NCI-H2029 treated with DMSO at 0.1 percent for 48 hours (cell line): ENCODE data around the gene EDARADD.
"Not testable (repeated sequence)": the region's sequence is repeated elsewhere in the genome, so short reads cannot be mapped to it uniquely, and the experiment has no call there.

Experiments
- DNase-seq: peaks from one replicate; lab custom pipeline; 2025; lab: John Stamatoyannopoulos, UW

EDARADD gene

DNA sequence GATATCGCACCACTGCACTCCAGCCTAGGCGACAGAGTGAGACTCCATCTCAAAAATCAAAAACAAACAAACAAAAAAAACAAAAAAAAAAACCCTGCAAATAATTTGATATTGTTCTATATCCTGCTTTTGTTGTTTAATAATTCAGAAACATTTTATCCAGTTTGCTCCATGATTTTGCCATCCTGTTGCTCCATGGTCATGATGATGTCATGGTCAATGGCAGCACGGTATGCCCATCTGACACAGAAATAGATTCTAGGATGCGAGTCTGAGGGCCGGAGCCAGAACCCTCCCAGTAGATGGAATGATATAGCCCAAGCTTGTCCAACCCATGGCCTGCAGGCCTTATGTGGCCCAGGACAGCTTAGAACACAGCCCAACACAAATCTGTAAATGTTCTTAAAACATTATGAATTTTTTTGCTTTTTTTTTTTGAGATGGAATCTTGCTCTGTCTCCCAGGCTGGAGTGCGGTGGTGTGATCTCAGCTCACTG lies 39.8 kb downstream of the EDARADD start:
- DNase-seq: no peak

DNA sequence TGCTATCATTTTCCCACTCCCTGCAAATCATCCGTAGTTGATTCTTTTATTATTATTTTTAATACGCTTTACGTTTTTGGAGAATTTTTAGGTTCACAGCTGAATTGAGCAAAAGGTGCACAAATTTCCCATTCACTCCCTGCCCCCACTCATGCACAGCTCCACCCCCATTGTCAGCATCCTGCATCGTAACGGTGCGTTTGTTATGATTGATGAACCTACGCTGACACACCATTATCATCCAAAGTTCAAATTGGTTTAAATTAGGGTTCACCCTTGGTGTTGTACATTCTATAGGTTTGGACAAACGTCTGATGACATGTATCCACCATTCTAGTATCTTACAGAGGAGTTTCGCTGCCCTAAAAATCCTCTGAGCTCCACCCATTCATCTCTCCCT lies 44.5 kb downstream of the EDARADD start:
- DNase-seq: no peak

DNA sequence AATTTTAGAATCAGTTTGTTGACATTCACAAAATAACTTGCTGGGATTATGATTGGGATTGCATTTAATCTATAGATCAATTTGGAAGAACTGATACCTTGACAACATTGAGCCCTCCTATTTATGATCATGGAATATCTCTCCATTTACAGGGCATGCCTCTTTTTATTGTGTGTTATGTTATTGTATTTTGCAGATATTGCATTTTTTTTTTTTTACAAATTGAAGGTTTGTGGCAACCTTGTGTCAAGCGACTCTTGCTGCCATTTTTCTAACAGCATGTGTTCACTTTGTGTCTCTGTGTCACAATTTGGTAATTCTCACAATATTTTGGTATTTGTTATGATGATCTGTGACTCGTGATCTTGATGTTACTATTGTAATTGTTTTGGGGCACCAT lies 46.3 kb downstream of the EDARADD start:
- DNase-seq: no peak

DNA sequence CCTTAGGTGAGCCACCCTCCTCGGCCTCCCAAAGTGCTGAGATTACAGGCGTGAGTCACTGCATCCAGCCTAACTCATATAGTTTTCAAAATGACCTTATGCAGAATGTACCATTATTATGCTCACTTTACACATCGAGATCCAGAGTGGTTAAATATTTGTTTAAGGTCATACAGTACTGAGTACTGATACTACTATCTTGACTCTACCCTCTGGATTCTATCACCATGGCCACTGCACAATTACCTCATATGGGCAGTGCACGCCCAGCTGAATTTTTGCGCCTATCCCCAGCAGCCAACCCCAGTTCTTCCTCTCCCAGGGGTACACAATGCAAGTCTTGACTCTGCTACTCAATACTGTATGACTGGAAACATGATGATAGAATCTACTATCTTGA lies 56.7 kb downstream of the EDARADD start:
- DNase-seq: no peak

DNA sequence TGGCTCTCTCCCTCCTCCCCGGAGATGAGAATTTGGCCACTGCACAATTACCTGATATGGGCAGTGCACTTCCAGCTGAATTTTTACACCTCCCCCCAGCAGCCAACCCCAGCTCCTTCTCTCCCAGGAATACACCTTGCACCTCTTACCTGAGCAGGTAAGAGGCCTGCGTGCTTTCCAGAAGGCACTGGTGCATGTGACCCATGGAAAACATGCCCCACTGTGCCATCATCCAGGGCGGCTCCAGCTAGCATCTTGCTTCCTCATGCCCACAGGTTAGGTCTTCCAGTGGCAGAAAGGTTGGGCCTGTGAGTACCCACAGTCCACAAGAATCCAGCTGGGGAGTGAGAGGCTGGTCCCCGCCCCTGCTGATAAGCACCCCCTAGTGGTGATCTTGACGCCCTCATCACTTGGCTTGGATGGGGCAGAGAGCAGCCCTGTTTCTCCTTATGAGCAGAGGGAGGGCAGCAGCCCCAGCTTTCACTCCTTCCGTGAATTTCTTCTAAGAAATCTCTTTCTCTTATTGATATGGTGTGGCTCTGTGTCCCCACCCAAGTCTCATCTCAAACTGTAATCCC lies 57.8 kb downstream of the EDARADD start:
- DNase-seq: no peak

DNA sequence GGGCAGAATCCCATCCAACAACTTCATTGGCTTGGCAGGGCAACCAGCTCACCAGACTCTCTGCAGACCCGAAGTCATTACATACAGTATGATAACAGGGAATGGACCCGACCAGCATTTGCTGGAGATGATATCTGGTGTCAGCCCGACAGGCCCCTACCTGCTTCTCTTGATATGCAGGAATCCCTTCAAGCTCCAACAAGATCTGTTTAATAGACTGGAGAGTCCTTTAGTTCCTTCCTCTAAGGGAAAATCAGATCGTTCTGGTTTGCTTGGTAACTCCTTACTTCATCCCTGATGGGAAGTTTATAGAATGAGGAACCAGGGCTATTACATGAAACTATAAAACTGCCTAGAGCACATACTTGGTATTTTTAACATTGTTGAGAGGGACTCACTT lies 61.2 kb downstream of the EDARADD start:
- DNase-seq: no peak

DNA sequence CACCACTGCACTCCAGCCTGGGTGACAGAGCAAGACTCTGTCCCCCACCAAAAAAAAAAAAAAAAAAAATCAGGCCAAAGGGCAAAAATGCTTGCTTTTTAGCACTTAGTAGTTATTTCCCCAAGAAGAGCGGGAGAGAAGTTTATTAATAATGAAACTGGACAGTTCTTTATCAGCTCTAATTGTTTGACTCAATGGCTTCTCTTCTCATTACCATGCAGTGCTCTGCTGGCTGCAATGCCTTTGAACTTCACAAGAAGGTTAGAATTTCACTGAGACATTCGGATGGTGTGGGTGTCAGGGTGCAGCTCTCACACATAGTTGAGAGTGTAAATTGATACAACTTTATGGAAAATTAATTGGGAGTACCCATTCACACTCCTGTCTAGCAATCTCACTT lies 63.7 kb downstream of the EDARADD start:
- no peak for DNase-seq

DNA sequence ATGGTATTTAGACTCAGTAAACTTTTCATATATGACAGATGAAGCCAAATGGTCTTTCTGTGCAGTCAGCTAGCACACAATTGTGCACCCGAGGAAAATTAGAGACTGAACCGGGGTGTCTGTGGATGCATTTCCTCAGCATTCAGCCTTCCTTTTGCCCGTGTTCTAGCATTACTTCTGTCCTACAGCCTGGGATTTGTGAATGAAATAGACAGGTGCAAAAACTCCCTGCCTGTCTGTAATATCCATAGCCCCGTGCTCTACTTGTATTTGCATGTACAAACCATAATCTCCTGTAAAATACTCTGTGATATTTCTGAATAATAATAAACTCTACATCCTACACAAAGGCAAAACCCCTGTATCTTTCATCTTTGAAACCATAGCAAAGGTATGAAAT lies 64.9 kb downstream of the EDARADD start:
- no peak for DNase-seq

DNA sequence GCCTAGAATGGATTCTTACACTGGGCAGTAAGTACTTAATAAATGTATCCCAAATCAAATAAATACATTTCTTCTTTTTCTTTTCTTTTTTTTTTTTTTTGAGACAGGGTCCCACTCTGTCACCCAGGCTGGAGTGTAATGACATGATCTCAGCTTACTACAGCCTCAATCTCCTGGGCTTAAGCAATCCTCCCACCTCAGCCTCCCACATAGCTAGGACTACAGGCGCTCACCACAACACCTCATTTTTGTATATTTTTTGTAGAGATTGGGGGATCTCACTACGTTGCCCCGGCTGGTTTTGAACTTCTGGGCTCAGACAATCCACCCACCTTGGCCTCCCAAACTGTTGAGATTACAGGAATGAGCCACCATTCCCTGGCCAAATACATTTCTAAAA lies 66.0 kb downstream of the EDARADD start:
- DNase-seq: no peak

DNA sequence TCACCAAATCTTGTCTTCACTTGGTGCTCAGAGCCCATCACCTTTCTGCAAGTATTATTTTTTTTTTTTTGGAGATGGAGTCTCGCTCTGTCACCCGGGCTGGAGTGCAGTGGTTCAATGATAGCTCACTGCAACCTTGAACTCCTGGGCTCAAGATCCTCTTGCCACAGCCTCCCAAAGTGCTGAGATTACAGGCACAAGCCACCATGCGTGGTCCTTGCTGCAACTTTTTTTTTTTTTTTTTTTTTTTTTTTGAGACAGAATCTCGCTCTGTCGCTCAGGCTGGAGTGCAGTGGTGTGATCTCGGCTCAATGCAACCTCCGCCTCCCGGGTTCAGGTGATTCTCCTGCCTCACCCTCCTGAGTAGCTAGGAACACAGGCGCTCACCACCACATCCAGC lies 70.1 kb downstream of the EDARADD start:
- DNase-seq: not testable (repeated sequence)

DNA sequence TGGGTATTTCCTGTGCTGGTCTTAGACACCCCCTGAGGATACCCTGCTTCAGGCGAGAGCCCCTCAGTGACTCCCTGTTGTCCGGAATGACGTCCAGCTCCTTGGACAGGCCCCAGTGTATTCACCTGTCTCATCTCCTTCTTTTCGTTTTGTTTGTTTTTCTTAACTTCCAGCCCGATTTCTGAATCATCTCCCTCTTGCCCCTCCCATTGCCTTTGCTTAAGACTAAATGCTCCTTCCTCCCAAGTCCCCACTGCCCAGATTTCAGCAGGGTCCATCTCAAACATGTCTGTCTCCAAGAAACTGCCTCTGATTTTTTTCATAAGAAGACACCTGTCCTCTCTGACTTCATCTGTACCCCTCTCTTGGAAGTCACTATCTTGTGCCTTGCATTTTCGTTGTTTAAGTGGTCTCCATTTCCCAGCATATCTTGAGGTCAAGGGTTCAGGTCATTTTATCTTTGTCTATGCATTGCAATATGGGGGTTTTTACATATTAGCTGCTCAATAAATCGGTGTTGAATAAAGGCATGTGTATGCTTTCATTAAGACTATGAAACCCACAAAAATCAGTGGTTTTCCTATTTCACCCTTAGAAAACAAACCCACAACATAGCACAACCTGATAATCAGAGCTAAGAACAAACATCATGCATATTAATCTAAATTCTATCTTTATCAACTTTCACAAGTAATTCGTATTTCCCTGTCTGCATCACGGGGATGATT lies 71.3 kb downstream of the EDARADD start:
- no peak for DNase-seq

DNA sequence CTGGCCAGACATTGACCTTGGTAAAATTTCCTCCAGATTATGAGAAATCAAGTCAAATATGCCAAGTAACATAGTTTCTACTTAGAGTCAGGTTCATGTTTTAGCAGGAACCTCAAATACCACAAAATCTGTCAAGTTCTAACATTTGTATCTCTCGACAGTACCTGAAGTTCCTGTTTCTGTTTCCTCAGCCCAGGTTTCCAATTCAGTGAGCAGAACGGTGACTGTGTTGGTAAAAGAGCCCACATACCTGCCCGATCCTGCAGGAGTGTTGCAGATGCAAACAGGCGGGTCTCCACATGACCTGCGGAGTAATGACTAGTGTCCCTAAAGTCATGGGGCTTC lies 71.8 kb downstream of the EDARADD start:
- no peak for DNase-seq

DNA sequence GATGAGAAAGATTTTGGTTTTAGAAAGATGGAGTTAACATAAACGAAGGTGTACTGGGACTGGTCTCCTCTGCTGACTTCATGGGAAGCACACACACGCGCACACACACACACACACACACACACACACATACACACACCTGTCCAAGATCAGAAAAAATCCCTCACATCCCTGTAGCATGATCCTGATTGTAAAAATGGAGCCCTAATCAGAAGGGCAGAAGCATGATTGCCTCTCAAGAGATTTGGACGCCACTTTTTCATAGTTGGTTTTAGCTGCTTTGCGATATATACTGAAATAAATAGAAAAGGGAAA lies 73.2 kb downstream of the EDARADD start:
- DNase-seq: no peak

DNA sequence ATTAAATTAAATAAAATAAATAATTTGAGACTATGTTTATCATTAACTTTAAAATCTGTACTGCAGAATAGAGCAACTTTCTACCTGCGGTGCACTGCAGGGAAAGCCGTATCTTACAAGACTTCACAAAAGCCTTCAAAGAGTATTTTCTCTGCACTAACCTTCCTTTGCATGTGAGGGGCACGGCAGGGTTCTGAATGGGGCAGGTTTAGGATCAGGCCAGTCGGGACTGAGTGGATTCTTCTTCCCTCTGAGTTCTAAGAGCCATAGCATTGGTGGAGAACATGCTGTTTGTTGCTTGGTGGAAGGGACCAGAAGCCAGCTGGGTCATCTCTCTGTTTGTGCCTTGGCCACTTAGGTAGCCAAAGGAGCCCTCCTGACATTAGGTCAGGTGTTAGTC lies 74.5 kb downstream of the EDARADD start:
- DNase-seq: no peak

DNA sequence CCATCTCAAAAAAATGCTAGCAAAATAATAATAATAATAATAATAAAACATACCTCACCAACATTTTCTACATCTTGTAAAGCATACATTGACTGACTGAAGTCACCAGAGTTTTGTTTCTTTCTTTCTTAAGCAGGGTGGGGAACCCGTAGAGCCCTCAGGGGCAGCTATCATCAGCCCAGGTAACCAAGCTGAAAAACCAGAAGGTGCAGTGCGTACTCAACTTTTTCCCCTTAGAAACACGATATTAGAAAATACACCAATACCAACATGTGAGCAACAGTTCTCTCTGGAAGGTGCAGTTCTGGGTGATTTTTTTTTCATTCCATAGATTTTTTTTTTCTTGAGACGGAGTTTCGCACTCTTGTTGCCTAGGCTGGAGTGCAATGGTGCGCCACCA lies 75.4 kb downstream of the EDARADD start:
- no peak for DNase-seq

DNA sequence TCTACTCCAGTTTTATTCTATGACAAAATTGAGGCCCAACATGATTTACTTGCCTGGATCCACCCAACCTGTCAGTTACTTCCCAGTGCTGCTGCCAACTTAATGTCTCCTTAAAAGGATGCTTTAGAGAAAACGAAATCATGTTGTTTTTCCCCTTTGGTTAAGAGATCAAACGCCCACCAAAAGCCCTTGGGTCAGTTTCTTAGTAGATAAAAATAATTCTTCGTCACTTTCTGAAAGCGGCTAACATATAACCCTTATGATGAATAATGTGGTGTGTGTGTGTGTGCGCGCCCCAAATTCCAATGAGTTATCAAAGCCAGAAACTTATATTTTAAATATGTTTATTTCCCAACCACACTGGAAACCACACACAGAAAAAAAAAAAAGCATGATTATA lies 77.0 kb downstream of the EDARADD start:
- no peak for DNase-seq

DNA sequence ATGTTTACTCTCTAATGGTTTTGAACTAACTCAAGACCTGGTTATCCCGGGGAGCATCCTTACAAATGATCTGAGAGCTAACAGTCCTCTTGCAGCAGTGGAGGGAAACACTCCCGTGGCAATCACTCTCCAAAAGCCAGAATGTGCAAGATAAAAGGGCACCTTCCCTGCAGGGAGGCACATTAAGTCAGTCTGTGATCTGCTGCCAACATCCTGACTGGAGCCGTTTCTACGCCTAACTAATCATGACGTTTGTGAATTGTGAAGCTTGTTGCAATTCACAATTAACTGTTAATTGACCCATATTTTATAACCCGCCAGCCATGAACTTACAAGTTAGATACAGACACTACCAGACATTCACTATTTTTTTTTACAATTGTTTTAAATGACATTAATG lies 77.6 kb downstream of the EDARADD start:
- no peak for DNase-seq

DNA sequence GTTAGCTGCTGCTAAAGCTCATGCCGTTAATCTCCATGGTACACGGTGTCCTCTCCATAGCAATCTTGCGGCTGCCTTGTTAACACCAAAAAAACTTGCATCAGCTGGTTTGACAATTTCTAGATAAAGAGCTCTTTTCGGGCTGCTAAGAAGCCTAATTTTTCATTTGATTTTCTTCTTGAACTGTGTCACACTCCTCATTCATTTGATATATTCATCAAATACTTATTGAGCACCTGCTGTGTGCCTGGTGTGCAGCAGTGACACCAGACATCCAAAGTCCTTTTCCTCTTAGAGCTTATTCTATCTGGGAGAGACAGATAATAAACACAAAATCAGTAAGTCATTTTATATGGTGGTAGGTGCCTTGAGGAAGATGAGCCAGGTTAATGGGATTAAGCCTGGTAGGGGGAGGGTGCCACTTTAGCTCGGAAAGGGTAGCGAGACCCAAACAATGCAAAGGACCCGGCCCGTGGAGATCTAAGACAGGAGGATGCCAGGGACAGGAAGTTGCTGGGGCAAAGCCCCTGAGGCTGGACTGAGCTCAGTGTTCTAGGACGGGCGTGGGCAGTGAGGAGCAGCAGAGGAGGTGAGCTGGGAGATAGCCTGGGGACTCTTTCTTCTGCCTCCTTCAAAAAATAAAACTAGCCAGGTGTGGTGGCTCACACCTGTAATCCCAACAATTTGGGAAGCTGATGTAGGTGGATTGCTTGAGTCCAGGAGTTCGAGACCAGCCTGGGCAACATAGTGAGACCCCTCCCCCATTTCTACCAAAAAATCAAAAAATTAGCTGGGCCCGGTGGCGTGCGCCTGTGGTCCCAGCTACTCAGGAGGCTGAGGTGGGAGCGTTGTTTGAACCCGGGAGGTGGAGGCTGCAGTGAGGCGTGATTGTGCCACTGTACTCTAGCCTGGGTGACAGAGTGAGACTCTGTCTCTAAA lies 79.0 kb downstream of the EDARADD start:
- DNase-seq: no peak

DNA sequence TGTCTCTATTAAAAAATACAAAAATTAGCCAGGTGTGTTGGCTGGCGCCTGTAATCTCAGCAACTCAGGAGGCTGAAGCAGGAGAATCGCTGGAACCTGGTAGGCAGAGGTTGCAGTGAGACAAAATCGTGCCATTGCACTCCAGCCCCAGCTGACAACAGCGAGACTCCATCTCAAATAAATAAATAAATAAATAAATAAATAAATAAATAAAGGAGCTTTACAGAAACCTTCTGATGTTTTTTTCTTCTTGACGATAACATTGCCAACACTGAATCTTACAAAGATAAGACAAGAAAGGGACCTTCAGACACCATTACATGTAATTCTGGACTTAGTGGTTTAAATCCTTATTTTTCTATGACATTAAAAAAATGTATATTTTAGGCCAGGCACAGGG lies 81.9 kb downstream of the EDARADD start:
- DNase-seq: no peak

DNA sequence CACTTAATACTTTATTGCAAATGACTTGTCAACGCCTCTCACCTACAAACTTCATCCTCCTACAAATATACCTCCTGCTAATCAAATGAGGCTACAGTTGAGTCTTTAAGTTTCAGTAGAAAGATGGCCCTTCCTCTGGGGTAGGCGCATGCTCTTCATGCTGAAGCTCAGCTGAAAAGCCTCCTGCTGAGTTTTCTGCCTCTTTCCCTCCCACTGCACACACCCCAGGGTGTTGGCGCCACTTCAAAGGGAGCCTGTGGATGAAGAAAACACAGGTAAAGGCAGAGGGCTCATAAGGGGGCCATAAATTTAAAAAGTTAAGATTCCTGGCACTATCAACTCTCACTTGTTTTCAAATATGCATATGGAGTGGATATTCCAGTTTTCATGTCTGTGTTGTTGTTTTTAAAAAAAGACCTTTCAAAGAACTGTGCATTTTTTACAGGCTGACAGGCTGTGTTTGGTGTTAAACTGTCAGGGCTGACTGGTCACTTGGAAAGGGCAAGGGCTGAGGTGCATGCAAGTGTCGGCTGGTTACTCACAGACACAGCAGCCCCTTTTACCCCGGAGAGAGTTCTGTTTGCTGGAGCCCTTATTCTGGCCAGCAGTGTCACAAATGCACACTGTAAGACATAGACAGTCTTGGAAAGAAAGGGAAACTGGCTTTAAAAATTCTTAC lies 86.8 kb downstream of the EDARADD start:
- no peak for DNase-seq

DNA sequence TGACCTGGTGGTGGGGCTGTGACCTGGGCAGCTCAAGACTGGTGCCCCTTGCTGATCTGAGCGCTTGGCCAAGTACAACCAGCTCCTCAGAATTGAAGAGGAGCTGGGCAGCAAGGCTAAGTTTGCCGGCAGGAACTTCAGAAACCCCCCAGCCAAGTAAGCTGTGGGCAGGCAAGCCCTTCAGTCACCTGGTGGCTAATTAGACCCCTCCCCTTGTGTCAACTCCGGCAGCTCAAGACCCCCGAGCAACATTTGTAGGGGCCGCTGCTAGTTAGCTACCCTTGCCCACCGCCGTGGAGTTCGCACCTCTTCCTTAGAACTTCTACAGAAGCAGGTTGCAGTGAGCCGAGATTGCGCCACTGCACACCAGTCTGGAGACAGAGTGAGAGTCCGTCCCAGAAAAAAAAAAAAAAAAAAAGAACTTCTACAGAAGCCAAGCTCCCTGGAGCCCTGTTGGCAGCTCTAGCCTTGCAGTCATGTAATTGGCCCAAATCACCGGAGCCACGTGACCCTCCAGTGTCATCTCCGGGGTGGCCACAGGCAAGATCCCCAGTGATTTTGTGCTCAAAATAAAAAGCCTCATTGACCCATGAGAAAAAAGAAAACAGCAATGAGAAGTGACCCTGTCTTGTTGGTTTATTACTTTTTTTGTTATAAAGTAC lies 90.4 kb downstream of the EDARADD start:
- no peak for DNase-seq

DNA sequence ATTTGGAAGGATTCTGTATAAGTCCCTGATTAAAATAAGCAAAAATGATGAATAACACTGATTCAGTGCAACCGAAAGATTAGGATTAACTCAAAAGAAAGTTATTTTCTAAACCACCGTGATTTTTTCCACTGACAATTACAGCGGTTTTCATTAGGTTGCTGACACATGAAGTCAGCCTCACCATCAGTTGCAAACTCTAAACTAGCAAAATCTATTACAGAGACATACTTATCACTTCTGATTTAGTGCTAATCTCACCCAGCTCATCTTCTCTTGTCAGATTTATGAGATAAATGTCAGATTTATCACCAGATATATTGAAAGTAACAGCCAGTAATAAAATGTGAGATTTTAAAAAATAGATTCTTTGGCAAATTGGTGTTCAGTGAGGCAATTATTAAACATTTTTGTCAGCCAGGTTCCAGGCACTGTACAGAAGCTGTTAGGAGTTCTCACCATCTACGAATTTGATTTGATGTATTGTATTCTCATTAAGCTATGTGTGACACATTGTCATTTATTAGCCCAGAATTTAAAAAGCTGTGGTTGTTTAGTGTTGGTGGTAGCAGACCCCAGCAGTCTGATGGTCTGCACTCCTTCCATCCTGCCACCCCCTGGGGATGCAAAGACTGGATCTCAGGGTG lies 92.4 kb downstream of the EDARADD start:
- no peak for DNase-seq
